EL (cell line): ENCODE results near the gene CASP5.
"Not testable (repeated sequence)": the region's sequence is repeated elsewhere in the genome, so short reads cannot be mapped to it uniquely, and the experiment has no call there.

Experiments
- DNase-seq: peaks from one replicate; pipeline ENCODE4 v3.0.0-alpha.2; 2016

Gene CASP5

GRCh38 chr11:105023003-105023402 is at the start of gene CASP5:
Gene CASP5, minus strand, starts transcription at chr11:105023168. Its CDS starts 32 bp downstream, at chr11:105023136.
- no peak for DNase-seq

GRCh38 chr11:105072080-105072479 is 49.1 kb upstream of the CASP5 start:
- DNase-seq, result not testable (repeated sequence)

GRCh38 chr11:105071089-105071732 is 48.2 kb upstream of the CASP5 start:
- no peak for DNase-seq

- no peak for DNase-seq
These were observed 47.3 kb upstream of the CASP5 start for GRCh38 chr11:105070306-105070705.

GRCh38 chr11:105069749-105070148 is 46.8 kb upstream of the CASP5 start:
- DNase-seq, result not testable (repeated sequence)

- DNase-seq, result not testable (repeated sequence)
These were observed 40.4 kb upstream of the CASP5 start for GRCh38 chr11:105063245-105063941.

GRCh38 chr11:105057432-105057831 is 34.5 kb upstream of the CASP5 start:
- DNase-seq, result no peak

- no peak for DNase-seq
These were observed 33.5 kb upstream of the CASP5 start for GRCh38 chr11:105056446-105056845.

GRCh38 chr11:105054723-105055493 is 31.9 kb upstream of the CASP5 start:
- no peak for DNase-seq

- no peak for DNase-seq
These were observed 29.5 kb upstream of the CASP5 start for GRCh38 chr11:105052487-105052886.

- DNase-seq, result no peak
These were observed 28.6 kb upstream of the CASP5 start for GRCh38 chr11:105051559-105051958.

GRCh38 chr11:105049481-105049880 is 26.5 kb upstream of the CASP5 start:
- DNase-seq, result no peak

GRCh38 chr11:105046898-105047579 is 24.1 kb upstream of the CASP5 start:
- DNase-seq, result peak; percentile 99

- DNase-seq, result no peak
These were observed 22.8 kb upstream of the CASP5 start for GRCh38 chr11:105045676-105046296.

- DNase-seq, result peak; percentile 38
These were observed 21.9 kb upstream of the CASP5 start, which contains the start of gene CARD16 for GRCh38 chr11:105044557-105045524. Gene CARD16, minus strand, starts transcription at chr11:105045335. Its CDS starts 38 bp downstream, at chr11:105045297.

- no peak for DNase-seq
These were observed 19.2 kb upstream of the CASP5 start for GRCh38 chr11:105042178-105042577.

GRCh38 chr11:105040703-105041102 is 17.7 kb upstream of the CASP5 start:
- DNase-seq, result no peak

GRCh38 chr11:105034813-105035620 is 12.0 kb upstream of the CASP5 start, which contains the start of gene CASP1:
Gene CASP1, minus strand, starts transcription at chr11:105035144. Its CDS starts 31 bp downstream, at chr11:105035113.
- peak; percentile 71 for DNase-seq

- DNase-seq, result not testable (repeated sequence)
These were observed 11.4 kb upstream of the CASP5 start for GRCh38 chr11:105034388-105034787.

GRCh38 chr11:105033781-105034180 is 10.8 kb upstream of the CASP5 start:
- no peak for DNase-seq
